HepG2 (cell line): Measurements from ENCODE around the gene STK17A. TPM values are rescaled to one million over a fixed set of nuclear protein-coding genes. Genes with fewer than 3 reads are reported as not detected.
A peak's percentile ranks its signal among the peaks of the same experiment; 100 is the strongest.

ENCODE experiments used
- ATAC-seq: fragments of 200-7000 bp; cut with Tn5 transposase; 3 replicates; pipeline ENCODE4 v1.9.1; 2020; ENCODE audit warnings: mild to moderate bottlenecking, moderate library complexity
- BruUV-seq: library from RNA; stranded (reverse); fragments of 400-500 nt; replicated peaks from 2 replicates; lab custom pipeline; 2021; lab: Mats Ljungman, UMichigan
- CTCF ChIA-PET: fragments of 300-600 bp; formaldehyde crosslinking; extraction: SDS; loops from one replicate; lab custom pipeline; 2021; ENCODE audit warnings: low total read pairs, inconsistent platforms, low intra/inter-chr PET ratio; lab: Yijun Ruan, JAX
- POLR2A ChIA-PET: fragments of 350-600 bp; sonication (Branson Sonifier 250); formaldehyde crosslinking; loops from one replicate; lab custom pipeline; 2020; ENCODE audit warnings: antibody characterized with exemption, inconsistent platforms; lab: Yijun Ruan, JAX
- DNase-seq: peaks from one replicate; pipeline ENCODE4 v3.0.0-alpha.2; 2015; ENCODE audit warnings: low spot score
- FAIRE-seq: peaks from 3 replicates; lab custom pipeline; 2011; peaks lifted over from hg19 to GRCh38; lab: Jason Lieb, UNC
- H2AFZ ChIP-seq: one replicate; pipeline ENCODE4 v1.6.1; 2011; ENCODE audit warnings: low read length, inconsistent platforms
- H3K27ac ChIP-seq: fragments of 300-600 bp; 3 replicates; pipeline ENCODE4 v1.8.0; 2011; ENCODE audit warnings: mixed run types, mild to moderate bottlenecking, mixed read lengths, low read length, inconsistent platforms; ENCODE audit not compliant: insufficient read depth; ENCODE audit errors: extremely low read length
- H3K27me3 ChIP-seq, 2 experiments: fragments of 200-600 bp in 1 of 2; 2 replicates in 1 of 2; 3 replicates in 1 of 2; pipeline versions ENCODE4 v1.6.0 to v1.8.0; 2011; ENCODE audit warnings: low read length in 2 of 2, mild to moderate bottlenecking in 2 of 2, moderate library complexity in 2 of 2, inconsistent platforms in 1 of 2; ENCODE audit not compliant: insufficient read depth in 2 of 2, control insufficient read depth in 1 of 2
- H3K36me3 ChIP-seq, 2 experiments: fragments of 200-600 bp in 1 of 2; replicated peaks in 1 of 2; 2 replicates in 1 of 2; 3 replicates in 1 of 2; pipeline versions ENCODE4 v1.5.1 to v1.8.0; 2011; ENCODE audit warnings: low read length in 2 of 2, inconsistent platforms in 1 of 2; ENCODE audit not compliant: insufficient read depth in 2 of 2, control insufficient read depth in 1 of 2
- H3K4me1 ChIP-seq: 2 replicates; pipeline ENCODE4 v1.5.1; 2012; ENCODE audit warnings: low read length, inconsistent platforms; ENCODE audit not compliant: insufficient read depth
- H3K4me2 ChIP-seq: 2 replicates; pipeline ENCODE4 v1.6.0; 2011; ENCODE audit warnings: low read depth, low read length, inconsistent platforms
- H3K4me3 ChIP-seq, 3 experiments: fragments of 200-600 bp in 1 of 3; sonication (generic), shearing (Covaris generic) in 1 of 3; replicated peaks in 1 of 3; 2 replicates each; pipeline ENCODE4 v1.5.1; 2011 to 2016; ENCODE audit warnings: low read length in 3 of 3, inconsistent platforms in 2 of 3, low read depth in 2 of 3, mild to moderate bottlenecking in 2 of 3, control low read depth in 1 of 3, mixed read lengths in 1 of 3; ENCODE audit not compliant: insufficient read depth in 1 of 3
- H3K79me2 ChIP-seq: one replicate; pipeline ENCODE4 v1.6.1; 2011; ENCODE audit warnings: low read length, inconsistent platforms; ENCODE audit not compliant: insufficient read depth
- H3K9ac ChIP-seq: 2 replicates; pipeline ENCODE4 v1.6.0; 2011; ENCODE audit warnings: mild to moderate bottlenecking, low read depth, low read length, inconsistent platforms; ENCODE audit not compliant: insufficient read depth
- H3K9me3 ChIP-seq: 2 replicates; pipeline ENCODE4 v1.5.1; 2012; ENCODE audit warnings: mild to moderate bottlenecking, low read length
- H4K20me1 ChIP-seq: 2 replicates; pipeline ENCODE4 v1.6.0; 2011; ENCODE audit warnings: inconsistent platforms, mild to moderate bottlenecking, low read length, moderate library complexity; ENCODE audit not compliant: insufficient read depth
- CREB1 ChIP-seq, 2 experiments: fragments of 450-650 bp in 1 of 2; IDR thresholded peaks; 2 replicates each; pipeline ENCODE4 v1.6.1; 2016 to 2017; ENCODE audit warnings: control low read depth in 1 of 2, mild to moderate bottlenecking in 1 of 2, missing compliant biosample characterization in 1 of 2, missing genetic modification characterization in 1 of 2
- FOXA3 ChIP-seq: IDR thresholded peaks from 2 replicates; pipeline ENCODE4 v1.6.1; 2016; ENCODE audit warnings: missing genetic modification reagents, missing compliant biosample characterization
- MXI1 ChIP-seq: IDR thresholded peaks from 3 replicates; pipeline ENCODE4 v1.6.1; 2012; ENCODE audit warnings: low read depth, low read length, inconsistent platforms, borderline replicate concordance
- ZNF124 ChIP-seq: sonication (generic); formaldehyde crosslinking; IDR thresholded peaks from 2 replicates; pipeline ENCODE4 v1.4.0; 2020; ENCODE audit warnings: missing genetic modification reagents
- ZNF260 ChIP-seq: sonication (generic); formaldehyde crosslinking; IDR thresholded peaks from 2 replicates; pipeline ENCODE4 v1.4.0; 2020; ENCODE audit warnings: missing genetic modification reagents, low read depth, mild to moderate bottlenecking, borderline replicate concordance
- ZNF446 ChIP-seq: sonication (generic); formaldehyde crosslinking; IDR thresholded peaks from 2 replicates; pipeline ENCODE4 v1.5.0; 2020; ENCODE audit warnings: mild to moderate bottlenecking, missing genetic modification reagents
- WGBS: methylation state at CpG from one replicate; pipeline ENCODE4 v1.1.6; 2017; ENCODE audit warnings: low lambda C conversion rate; 5-methylcytosine and 5-hydroxymethylcytosine counted together
- in situ Hi-C: cut with HindIII; loops from 2 replicates; pipeline ENCODE4 v1.10.0; 2017; ENCODE audit warnings: low pct_unique_long_range_greater_than_20kb; ENCODE audit not compliant: extremely low pct_ligation_motif_present
- intact Hi-C: fragments of 100-400 bp; cut with micrococcal nuclease; formaldehyde crosslinking; loops from one replicate; pipeline ENCODE4 v1.10.0; 2022; ENCODE audit not compliant: unreplicated experiment
- polyA plus RNA-seq, 8 experiments: library from polyadenylated mRNA; depleted of rRNA in 3 of 8; stranded (reverse) in 7 of 8; unstranded in 1 of 8; fragments of >200 nt; fragmentation: Illumina TruSeq in 4 of 8; extraction: Trizol in 4 of 8; gene quantifications; 2 replicates each; pipeline versions ENCODE4 v1.2.1 to v1.2.3, GENCODE V29; 2011 to 2016; ENCODE audit warnings: low read depth in 4 of 8, missing spikeins in 1 of 8, mixed read lengths in 1 of 8; ENCODE audit not compliant: insufficient read depth in 1 of 8
- total RNA-seq, 5 experiments: library from RNA; depleted of rRNA; stranded (reverse); fragments of >200 nt; fragmentation: Illumina TruSeq; extraction: Trizol; gene quantifications; 2 replicates each; pipeline ENCODE4 v1.2.3, GENCODE V29; 2016; ENCODE audit warnings: low read depth in 1 of 5

STK17A gene
- total and polyA plus RNA-seq, 2 of the 13 experiments (the other 11 are each of a cell fraction or from before 2014, with no cell fraction given) = 18.6 to 24.3 TPM

GRCh38 chr7:43554423-43554822 lies 28.5 kb upstream of the STK17A start:
- Histone ChIP-seq H3K4me1 (no peaks in the 10 kb centered on the region), H2AFZ (no peak overlapping the region), H3K27me3 (peaks cover 0 to 12% of the 10 kb centered on the region in 2 experiments; a peak in 3 of 5 replicates), H3K9ac (no peak overlapping the region), H3K9me3 (no peaks in the 10 kb centered on the region), H3K4me3 (no peak overlapping the region)
- POLR2A ChIA-PET = no interaction called here
- WGBS = 69% methylated on average over 15 of the region's 15 CpGs
- intact Hi-C loops = no loop called here
- in situ Hi-C loops = no loop called here
- no peak for DNase-seq
- ATAC-seq = no peak
- TF ChIP-seq ZNF260 (CRISPR knock-in tag) (no peak), MXI1 (no peak), ZNF446 (CRISPR knock-in tag) (no peak), ZNF124 (CRISPR knock-in tag) (no peak)
- TF ChIP-seq, all 625 proteins: peak for 0
- no peaks in the 10 kb centered on the region for H3K36me3 ChIP-seq
- H4K20me1 ChIP-seq = no peaks in the 10 kb centered on the region
- H3K4me2 ChIP-seq = no peak overlapping the region
- no peak for FAIRE-seq
- CTCF ChIA-PET = no interaction called here
- BruUV-seq = no TSS peak
- H3K79me2 ChIP-seq = no peaks in the 10 kb centered on the region
- no peak overlapping the region for H3K27ac ChIP-seq

GRCh38 chr7:43557831-43558495 lies 24.9 kb upstream of the STK17A start:
- in situ Hi-C loops = no loop called here
- H3K4me2 ChIP-seq = no peak overlapping the region
- H2AFZ ChIP-seq = no peak overlapping the region

More at GRCh38 chr7:43557831-43558495, 24.9 kb upstream of the STK17A start:
- Histone ChIP-seq H3K9ac (no peak overlapping the region), H3K4me1 (peaks cover 11% of the 10 kb centered on the region; the same call in 1 of the 2 replicates), H3K27me3 (peaks cover 0 to 15% of the 10 kb centered on the region in 2 experiments; a peak in 3 of 5 replicates), H3K4me3 (no peak overlapping the region), H3K36me3 (no peaks in the 10 kb centered on the region), H3K27ac (no peak overlapping the region), H3K9me3 (no peaks in the 10 kb centered on the region), H3K79me2 (no peaks in the 10 kb centered on the region)
- DNase-seq (no peak), ATAC-seq (no peak), FAIRE-seq (no peak)
- CTCF ChIA-PET = no interaction called here
- POLR2A ChIA-PET = no interaction called here
- intact Hi-C loops = no loop called here
- WGBS = 14% methylated on average over 7 of the region's 7 CpGs
- no peak for TF ChIP-seq FOXA3 (CRISPR knock-in tag)
- peak; percentile 73; the same call in 1 of the 2 replicates for TF ChIP-seq CREB1 (IDR thresholded peaks at IDR 0.05)
- no peak for TF ChIP-seq CREB1 (CRISPR knock-in tag; IDR thresholded peaks at IDR 0.05)
- TF ChIP-seq, all 625 proteins: peak for 1
- no TSS peak for BruUV-seq
- no peaks in the 10 kb centered on the region for H4K20me1 ChIP-seq
